GM12873 (cell line): ENCODE measurements around the gene STH.

Source experiments
- CTCF ChIP-seq: IDR thresholded peaks from 2 replicates; pipeline ENCODE4 v1.5.1; 2012; ENCODE audit warnings: low read depth, mild to moderate bottlenecking, moderate library complexity, low read length, control low read depth; ENCODE audit not compliant: insufficient read depth; ENCODE audit errors: missing control alignments

Gene STH

GRCh38 chr17:46009681-46010596 is 10.9 kb downstream of the STH start:
- no peak for TF ChIP-seq CTCF

- TF ChIP-seq CTCF: no peak
Observed at GRCh38 chr17:46010597-46011186, 11.6 kb downstream of the STH start.

GRCh38 chr17:46011711-46012505 is 12.9 kb downstream of the STH start:
- no peak for TF ChIP-seq CTCF

- no peak for TF ChIP-seq CTCF
Observed at GRCh38 chr17:46012506-46013079, 13.5 kb downstream of the STH start.

- no peak for TF ChIP-seq CTCF
Observed at GRCh38 chr17:46013127-46013501, 14.1 kb downstream of the STH start.

GRCh38 chr17:46013502-46014165 is 14.6 kb downstream of the STH start:
- TF ChIP-seq CTCF: no peak
